OCI-LY1 (cell line): ENCODE data around the gene NUMB.

Source experiments
- H2AFZ ChIP-seq: fragments of 200-600 bp; sonication (generic), shearing (Covaris generic); 2 replicates; pipeline ENCODE4 v1.6.0; 2014; ENCODE audit warnings: antibody characterized with exemption, mild to moderate bottlenecking, low read length
- H3F3A ChIP-seq: fragments of 200-600 bp; sonication (generic), shearing (Covaris generic); 2 replicates; pipeline ENCODE4 v1.6.0; 2014; ENCODE audit warnings: mild to moderate bottlenecking, antibody characterized with exemption, low read length, moderate library complexity; ENCODE audit not compliant: insufficient read depth
- H3K27ac ChIP-seq: fragments of 200-600 bp; sonication (generic); 2 replicates; pipeline ENCODE4 v1.5.1; 2014; ENCODE audit warnings: low read length, mixed run types, mild to moderate bottlenecking, low read depth; ENCODE audit not compliant: poor library complexity, severe bottlenecking
- H3K27me3 ChIP-seq: fragments of 200-600 bp; sonication (generic); 2 replicates; pipeline ENCODE4 v1.6.0; 2014; ENCODE audit warnings: antibody characterized with exemption, mild to moderate bottlenecking, low read length, moderate library complexity; ENCODE audit not compliant: insufficient read depth
- H3K36me3 ChIP-seq: fragments of 200-600 bp; sonication (generic); 2 replicates; pipeline ENCODE4 v1.6.1; 2014; ENCODE audit warnings: mild to moderate bottlenecking, antibody characterized with exemption, low read length, moderate library complexity, mixed read lengths; ENCODE audit not compliant: insufficient read depth
- H3K4me1 ChIP-seq: fragments of 200-600 bp; sonication (generic); 2 replicates; pipeline ENCODE4 v1.5.1; 2014; ENCODE audit warnings: mild to moderate bottlenecking, low read length, moderate library complexity; ENCODE audit not compliant: insufficient read depth, severe bottlenecking
- H3K4me2 ChIP-seq: fragments of 200-600 bp; sonication (generic), shearing (Covaris generic); 2 replicates; pipeline ENCODE4 v1.6.1; 2014; ENCODE audit warnings: low read length
- H3K4me3 ChIP-seq: fragments of 200-600 bp; sonication (generic); 2 replicates; pipeline ENCODE4 v1.5.1; 2014; ENCODE audit warnings: low read length, low read depth, mild to moderate bottlenecking, mixed read lengths; ENCODE audit not compliant: poor library complexity, severe bottlenecking
- H3K79me2 ChIP-seq: fragments of 200-600 bp; shearing (Covaris generic); 2 replicates; pipeline ENCODE4 v1.6.1; 2016; ENCODE audit warnings: mixed run types, low read length, mixed read lengths; ENCODE audit not compliant: insufficient read depth
- H3K9ac ChIP-seq: fragments of 200-600 bp; sonication (generic), shearing (Covaris generic); 2 replicates; pipeline ENCODE4 v1.6.1; 2014; ENCODE audit warnings: mild to moderate bottlenecking, low read length, mixed read lengths
- H3K9me2 ChIP-seq: fragments of 200-600 bp; sonication (generic), shearing (Covaris generic); 2 replicates; pipeline ENCODE4 v1.6.1; 2014; ENCODE audit warnings: low read depth, mild to moderate bottlenecking, low read length, mixed read lengths
- H3K9me3 ChIP-seq: fragments of 200-600 bp; shearing (Covaris generic); 2 replicates; pipeline ENCODE4 v1.6.1; 2014; ENCODE audit warnings: low read length, mixed read lengths
- H4K20me1 ChIP-seq: fragments of 200-600 bp; sonication (generic), shearing (Covaris generic); 2 replicates; pipeline ENCODE4 v1.6.0; 2016; ENCODE audit warnings: mild to moderate bottlenecking, low read length; ENCODE audit not compliant: insufficient read depth
- CTCF ChIP-seq: fragments of 200-600 bp; sonication (generic), shearing (Covaris generic); IDR thresholded peaks from 2 replicates; pipeline ENCODE4 v1.5.1; 2017; ENCODE audit warnings: mild to moderate bottlenecking, antibody characterized with exemption, low read length, moderate library complexity, mixed read lengths
- EZH2 ChIP-seq: fragments of 200-600 bp; sonication (generic), shearing (Covaris generic); IDR thresholded peaks from 2 replicates; pipeline ENCODE4 v1.8.0; 2017; ENCODE audit warnings: borderline replicate concordance, mixed run types, mild to moderate bottlenecking, antibody characterized with exemption, low read length, moderate library complexity, mixed read lengths

Gene NUMB

GRCh38 chr14:73243341-73243740, 215.0 kb downstream of the NUMB start:
- TF ChIP-seq EZH2 (no peak), CTCF (no peak)
- Histone ChIP-seq H2AFZ (no peak overlapping the region), H3K36me3 (no peaks in the 10 kb centered on the region), H3K27me3 (peaks cover 7% of the 10 kb centered on the region; the same call in 1 of the 2 replicates), H3K9ac (no peak overlapping the region), H3K27ac (no peak overlapping the region), H3K4me2 (no peak overlapping the region), H4K20me1 (no peaks in the 10 kb centered on the region), H3K4me3 (no peak overlapping the region), H3K4me1 (peaks cover 37% of the 10 kb centered on the region), H3F3A (no peaks in the 10 kb centered on the region), H3K9me2 (no peaks in the 10 kb centered on the region), H3K9me3 (no peaks in the 10 kb centered on the region), H3K79me2 (no peaks in the 10 kb centered on the region)

- no peaks in the 10 kb centered on the region for H3K9me2 ChIP-seq
- peaks cover 7% of the 10 kb centered on the region; the same call in 1 of the 2 replicates for H3K27me3 ChIP-seq
- no peaks in the 10 kb centered on the region for H4K20me1 ChIP-seq
- H3K36me3 ChIP-seq = no peaks in the 10 kb centered on the region
- TF ChIP-seq CTCF (no peak), EZH2 (no peak)
- H2AFZ ChIP-seq = no peak overlapping the region
- H3K9me3 ChIP-seq = no peaks in the 10 kb centered on the region
- no peak overlapping the region for H3K9ac ChIP-seq
- H3K4me3 ChIP-seq = no peak overlapping the region
- no peak overlapping the region for H3K4me2 ChIP-seq
- no peak overlapping the region for H3K27ac ChIP-seq
- H3F3A ChIP-seq = no peaks in the 10 kb centered on the region
- no peaks in the 10 kb centered on the region for H3K79me2 ChIP-seq
- peaks cover 37% of the 10 kb centered on the region for H3K4me1 ChIP-seq
Observed at GRCh38 chr14:73242357-73242901, 215.9 kb downstream of the NUMB start.

- no peak overlapping the region for H3K9ac ChIP-seq
- H3K4me2 ChIP-seq = no peak overlapping the region
- H3K4me1 ChIP-seq = peaks cover 33% of the 10 kb centered on the region
- TF ChIP-seq CTCF (no peak), EZH2 (no peak)
- H4K20me1 ChIP-seq = no peaks in the 10 kb centered on the region
- no peaks in the 10 kb centered on the region for H3K79me2 ChIP-seq
- no peaks in the 10 kb centered on the region for H3F3A ChIP-seq
- H3K9me3 ChIP-seq = no peaks in the 10 kb centered on the region
- no peaks in the 10 kb centered on the region for H3K9me2 ChIP-seq
- no peak overlapping the region for H3K27ac ChIP-seq
- H3K36me3 ChIP-seq = no peaks in the 10 kb centered on the region
- H2AFZ ChIP-seq = no peak overlapping the region
- no peak overlapping the region for H3K4me3 ChIP-seq
- H3K27me3 ChIP-seq = peaks cover 7% of the 10 kb centered on the region; the same call in 1 of the 2 replicates
Observed at GRCh38 chr14:73241481-73242165, 216.7 kb downstream of the NUMB start.
